ENCODE results near the gene BCAT1. TPM values are rescaled to one million over a fixed set of nuclear protein-coding genes. Genes with fewer than 3 reads are reported as not detected.

BCAT1 gene
- total and polyA plus RNA-seq, 2 of the 8 experiments (the other 6 are each of a cell fraction or from before 2014, with no cell fraction given), result 19.7 to 263 TPM

DNA sequence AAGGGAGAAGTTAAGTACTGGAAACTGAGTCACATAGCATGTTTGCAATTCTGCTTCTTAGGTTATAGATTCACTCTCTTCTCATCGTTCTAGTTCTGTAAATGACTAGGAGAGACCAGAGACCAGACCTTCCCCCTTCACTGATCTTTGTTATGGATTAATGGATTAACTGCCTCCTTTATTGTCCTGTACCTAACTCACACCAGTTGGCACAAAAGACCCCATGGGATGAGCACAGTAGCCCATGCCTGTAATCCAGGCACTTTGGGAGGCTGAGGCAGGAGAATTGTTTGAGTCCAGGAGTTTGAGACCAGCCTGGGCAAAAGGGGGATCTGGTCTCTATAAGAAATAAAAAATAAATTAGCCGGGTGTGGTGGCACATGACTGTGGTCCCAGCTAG, 20.8 kb downstream of the BCAT1 start (continued):
- TF ChIP-seq, protein P1, sequence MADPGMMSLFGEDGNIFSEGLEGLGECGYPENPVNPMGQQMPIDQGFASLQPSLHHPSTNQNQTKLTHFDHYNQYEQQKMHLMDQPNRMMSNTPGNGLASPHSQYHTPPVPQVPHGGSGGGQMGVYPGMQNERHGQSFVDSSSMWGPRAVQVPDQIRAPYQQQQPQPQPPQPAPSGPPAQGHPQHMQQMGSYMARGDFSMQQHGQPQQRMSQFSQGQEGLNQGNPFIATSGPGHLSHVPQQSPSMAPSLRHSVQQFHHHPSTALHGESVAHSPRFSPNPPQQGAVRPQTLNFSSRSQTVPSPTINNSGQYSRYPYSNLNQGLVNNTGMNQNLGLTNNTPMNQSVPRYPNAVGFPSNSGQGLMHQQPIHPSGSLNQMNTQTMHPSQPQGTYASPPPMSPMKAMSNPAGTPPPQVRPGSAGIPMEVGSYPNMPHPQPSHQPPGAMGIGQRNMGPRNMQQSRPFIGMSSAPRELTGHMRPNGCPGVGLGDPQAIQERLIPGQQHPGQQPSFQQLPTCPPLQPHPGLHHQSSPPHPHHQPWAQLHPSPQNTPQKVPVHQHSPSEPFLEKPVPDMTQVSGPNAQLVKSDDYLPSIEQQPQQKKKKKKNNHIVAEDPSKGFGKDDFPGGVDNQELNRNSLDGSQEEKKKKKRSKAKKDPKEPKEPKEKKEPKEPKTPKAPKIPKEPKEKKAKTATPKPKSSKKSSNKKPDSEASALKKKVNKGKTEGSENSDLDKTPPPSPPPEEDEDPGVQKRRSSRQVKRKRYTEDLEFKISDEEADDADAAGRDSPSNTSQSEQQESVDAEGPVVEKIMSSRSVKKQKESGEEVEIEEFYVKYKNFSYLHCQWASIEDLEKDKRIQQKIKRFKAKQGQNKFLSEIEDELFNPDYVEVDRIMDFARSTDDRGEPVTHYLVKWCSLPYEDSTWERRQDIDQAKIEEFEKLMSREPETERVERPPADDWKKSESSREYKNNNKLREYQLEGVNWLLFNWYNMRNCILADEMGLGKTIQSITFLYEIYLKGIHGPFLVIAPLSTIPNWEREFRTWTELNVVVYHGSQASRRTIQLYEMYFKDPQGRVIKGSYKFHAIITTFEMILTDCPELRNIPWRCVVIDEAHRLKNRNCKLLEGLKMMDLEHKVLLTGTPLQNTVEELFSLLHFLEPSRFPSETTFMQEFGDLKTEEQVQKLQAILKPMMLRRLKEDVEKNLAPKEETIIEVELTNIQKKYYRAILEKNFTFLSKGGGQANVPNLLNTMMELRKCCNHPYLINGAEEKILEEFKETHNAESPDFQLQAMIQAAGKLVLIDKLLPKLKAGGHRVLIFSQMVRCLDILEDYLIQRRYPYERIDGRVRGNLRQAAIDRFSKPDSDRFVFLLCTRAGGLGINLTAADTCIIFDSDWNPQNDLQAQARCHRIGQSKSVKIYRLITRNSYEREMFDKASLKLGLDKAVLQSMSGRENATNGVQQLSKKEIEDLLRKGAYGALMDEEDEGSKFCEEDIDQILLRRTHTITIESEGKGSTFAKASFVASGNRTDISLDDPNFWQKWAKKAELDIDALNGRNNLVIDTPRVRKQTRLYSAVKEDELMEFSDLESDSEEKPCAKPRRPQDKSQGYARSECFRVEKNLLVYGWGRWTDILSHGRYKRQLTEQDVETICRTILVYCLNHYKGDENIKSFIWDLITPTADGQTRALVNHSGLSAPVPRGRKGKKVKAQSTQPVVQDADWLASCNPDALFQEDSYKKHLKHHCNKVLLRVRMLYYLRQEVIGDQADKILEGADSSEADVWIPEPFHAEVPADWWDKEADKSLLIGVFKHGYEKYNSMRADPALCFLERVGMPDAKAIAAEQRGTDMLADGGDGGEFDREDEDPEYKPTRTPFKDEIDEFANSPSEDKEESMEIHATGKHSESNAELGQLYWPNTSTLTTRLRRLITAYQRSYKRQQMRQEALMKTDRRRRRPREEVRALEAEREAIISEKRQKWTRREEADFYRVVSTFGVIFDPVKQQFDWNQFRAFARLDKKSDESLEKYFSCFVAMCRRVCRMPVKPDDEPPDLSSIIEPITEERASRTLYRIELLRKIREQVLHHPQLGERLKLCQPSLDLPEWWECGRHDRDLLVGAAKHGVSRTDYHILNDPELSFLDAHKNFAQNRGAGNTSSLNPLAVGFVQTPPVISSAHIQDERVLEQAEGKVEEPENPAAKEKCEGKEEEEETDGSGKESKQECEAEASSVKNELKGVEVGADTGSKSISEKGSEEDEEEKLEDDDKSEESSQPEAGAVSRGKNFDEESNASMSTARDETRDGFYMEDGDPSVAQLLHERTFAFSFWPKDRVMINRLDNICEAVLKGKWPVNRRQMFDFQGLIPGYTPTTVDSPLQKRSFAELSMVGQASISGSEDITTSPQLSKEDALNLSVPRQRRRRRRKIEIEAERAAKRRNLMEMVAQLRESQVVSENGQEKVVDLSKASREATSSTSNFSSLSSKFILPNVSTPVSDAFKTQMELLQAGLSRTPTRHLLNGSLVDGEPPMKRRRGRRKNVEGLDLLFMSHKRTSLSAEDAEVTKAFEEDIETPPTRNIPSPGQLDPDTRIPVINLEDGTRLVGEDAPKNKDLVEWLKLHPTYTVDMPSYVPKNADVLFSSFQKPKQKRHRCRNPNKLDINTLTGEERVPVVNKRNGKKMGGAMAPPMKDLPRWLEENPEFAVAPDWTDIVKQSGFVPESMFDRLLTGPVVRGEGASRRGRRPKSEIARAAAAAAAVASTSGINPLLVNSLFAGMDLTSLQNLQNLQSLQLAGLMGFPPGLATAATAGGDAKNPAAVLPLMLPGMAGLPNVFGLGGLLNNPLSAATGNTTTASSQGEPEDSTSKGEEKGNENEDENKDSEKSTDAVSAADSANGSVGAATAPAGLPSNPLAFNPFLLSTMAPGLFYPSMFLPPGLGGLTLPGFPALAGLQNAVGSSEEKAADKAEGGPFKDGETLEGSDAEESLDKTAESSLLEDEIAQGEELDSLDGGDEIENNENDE (IDR thresholded peaks at IDR 0.05; ENCODE audit: insufficient replicate concordance, low read length), result no peak
- TF ChIP-seq JUND (IDR thresholded peaks at IDR 0.05; ENCODE audit: low read length) (no peak), RXRA (IDR thresholded peaks at IDR 0.05; ENCODE audit: insufficient read depth, low read depth, low read length) (no peak), SP1 (IDR thresholded peaks at IDR 0.05; ENCODE audit: low read depth, low read length) (0 out of 2 replicates have a peak, but pooled peaks have one; percentile 13), TAF7 (optimal IDR thresholded peaks at IDR 0.05; ENCODE audit: borderline replicate concordance, low read depth, low read length) (no peak), KDM1A (IDR thresholded peaks at IDR 0.05; ENCODE audit: borderline replicate concordance, low read length) (peak; percentile 16; the same call in 1 of the 2 replicates)

All from H1 (cell line).